ENCODE data around the gene CLEC7A.

Gene CLEC7A

GRCh38 chr12:10115311-10115710 is 14.7 kb downstream of the CLEC7A start:
- Histone ChIP-seq H3K9me3 (ENCODE audit: control insufficient read depth, insufficient read depth, low read length) (no peaks in the 10 kb centered on the region), H3K36me3 (ENCODE audit: control insufficient read depth, insufficient read depth, low read length) (no peaks in the 10 kb centered on the region), H3K4me3 (ENCODE audit: low read depth, low read length) (no peak overlapping the region), H3K9ac (ENCODE audit: low read depth, low read length) (no peak overlapping the region), H3K4me1 (ENCODE audit: control insufficient read depth, insufficient read depth, low read length) (no peaks in the 10 kb centered on the region), H3K27me3 (ENCODE audit: control insufficient read depth, insufficient read depth, low read length) (no peaks in the 10 kb centered on the region), H3K27ac (ENCODE audit: low read depth, low read length) (no peak overlapping the region)

- H3K4me1 ChIP-seq (ENCODE audit: control insufficient read depth, insufficient read depth, low read length): no peaks in the 10 kb centered on the region
- H3K9ac ChIP-seq (ENCODE audit: low read depth, low read length): no peak overlapping the region
- no peaks in the 10 kb centered on the region for H3K9me3 ChIP-seq (ENCODE audit: control insufficient read depth, insufficient read depth, low read length)
- no peaks in the 10 kb centered on the region for H3K27me3 ChIP-seq (ENCODE audit: control insufficient read depth, insufficient read depth, low read length)
- no peak overlapping the region for H3K4me3 ChIP-seq (ENCODE audit: low read depth, low read length)
- H3K27ac ChIP-seq (ENCODE audit: low read depth, low read length): no peak overlapping the region
- H3K36me3 ChIP-seq (ENCODE audit: control insufficient read depth, insufficient read depth, low read length): no peaks in the 10 kb centered on the region
Measured at GRCh38 chr12:10113920-10114319, 16.1 kb downstream of the CLEC7A start.

- no peaks in the 10 kb centered on the region for H3K36me3 ChIP-seq (ENCODE audit: control insufficient read depth, insufficient read depth, low read length)
- no peaks in the 10 kb centered on the region for H3K4me1 ChIP-seq (ENCODE audit: control insufficient read depth, insufficient read depth, low read length)
- no peaks in the 10 kb centered on the region for H3K9me3 ChIP-seq (ENCODE audit: control insufficient read depth, insufficient read depth, low read length)
- H3K4me3 ChIP-seq (ENCODE audit: low read depth, low read length): no peak overlapping the region
- no peaks in the 10 kb centered on the region for H3K27me3 ChIP-seq (ENCODE audit: control insufficient read depth, insufficient read depth, low read length)
- H3K9ac ChIP-seq (ENCODE audit: low read depth, low read length): no peak overlapping the region
- H3K27ac ChIP-seq (ENCODE audit: low read depth, low read length): no peak overlapping the region
Measured at GRCh38 chr12:10113075-10113474, 16.9 kb downstream of the CLEC7A start.

GRCh38 chr12:10111451-10111850 is 18.5 kb downstream of the CLEC7A start:
- Histone ChIP-seq H3K9me3 (ENCODE audit: control insufficient read depth, insufficient read depth, low read length) (no peaks in the 10 kb centered on the region), H3K27ac (ENCODE audit: low read depth, low read length) (no peak overlapping the region), H3K4me1 (ENCODE audit: control insufficient read depth, insufficient read depth, low read length) (no peaks in the 10 kb centered on the region), H3K36me3 (ENCODE audit: control insufficient read depth, insufficient read depth, low read length) (no peaks in the 10 kb centered on the region), H3K4me3 (ENCODE audit: low read depth, low read length) (no peak overlapping the region), H3K9ac (ENCODE audit: low read depth, low read length) (no peak overlapping the region), H3K27me3 (ENCODE audit: control insufficient read depth, insufficient read depth, low read length) (no peaks in the 10 kb centered on the region)

- Histone ChIP-seq H3K4me1 (ENCODE audit: control insufficient read depth, insufficient read depth, low read length) (no peaks in the 10 kb centered on the region), H3K9ac (ENCODE audit: low read depth, low read length) (no peak overlapping the region), H3K9me3 (ENCODE audit: control insufficient read depth, insufficient read depth, low read length) (no peaks in the 10 kb centered on the region), H3K27ac (ENCODE audit: low read depth, low read length) (no peak overlapping the region), H3K27me3 (ENCODE audit: control insufficient read depth, insufficient read depth, low read length) (no peaks in the 10 kb centered on the region), H3K4me3 (ENCODE audit: low read depth, low read length) (no peak overlapping the region), H3K36me3 (ENCODE audit: control insufficient read depth, insufficient read depth, low read length) (no peaks in the 10 kb centered on the region)
Measured at GRCh38 chr12:10110256-10110844, 19.6 kb downstream of the CLEC7A start.

- no peak overlapping the region for H3K9ac ChIP-seq (ENCODE audit: low read depth, low read length)
- no peak overlapping the region for H3K4me3 ChIP-seq (ENCODE audit: low read depth, low read length)
- no peaks in the 10 kb centered on the region for H3K36me3 ChIP-seq (ENCODE audit: control insufficient read depth, insufficient read depth, low read length)
- peaks cover 9% of the 10 kb centered on the region for H3K4me1 ChIP-seq (ENCODE audit: control insufficient read depth, insufficient read depth, low read length)
- no peaks in the 10 kb centered on the region for H3K27me3 ChIP-seq (ENCODE audit: control insufficient read depth, insufficient read depth, low read length)
- no peak overlapping the region for H3K27ac ChIP-seq (ENCODE audit: low read depth, low read length)
- H3K9me3 ChIP-seq (ENCODE audit: control insufficient read depth, insufficient read depth, low read length): no peaks in the 10 kb centered on the region
Measured at GRCh38 chr12:10102322-10102721, 27.7 kb downstream of the CLEC7A start.

GRCh38 chr12:10101648-10102220 is 28.3 kb downstream of the CLEC7A start:
- no peaks in the 10 kb centered on the region for H3K9me3 ChIP-seq (ENCODE audit: control insufficient read depth, insufficient read depth, low read length)
- H3K36me3 ChIP-seq (ENCODE audit: control insufficient read depth, insufficient read depth, low read length): no peaks in the 10 kb centered on the region
- H3K4me1 ChIP-seq (ENCODE audit: control insufficient read depth, insufficient read depth, low read length): peaks cover 9% of the 10 kb centered on the region
- H3K27ac ChIP-seq (ENCODE audit: low read depth, low read length): no peak overlapping the region
- H3K4me3 ChIP-seq (ENCODE audit: low read depth, low read length): no peak overlapping the region
- H3K9ac ChIP-seq (ENCODE audit: low read depth, low read length): no peak overlapping the region
- H3K27me3 ChIP-seq (ENCODE audit: control insufficient read depth, insufficient read depth, low read length): no peaks in the 10 kb centered on the region

GRCh38 chr12:10101042-10101579 is 28.9 kb downstream of the CLEC7A start:
- no peak overlapping the region for H3K9ac ChIP-seq (ENCODE audit: low read depth, low read length)
- no peak overlapping the region for H3K4me3 ChIP-seq (ENCODE audit: low read depth, low read length)
- H3K36me3 ChIP-seq (ENCODE audit: control insufficient read depth, insufficient read depth, low read length): no peaks in the 10 kb centered on the region
- no peak overlapping the region for H3K27ac ChIP-seq (ENCODE audit: low read depth, low read length)
- H3K27me3 ChIP-seq (ENCODE audit: control insufficient read depth, insufficient read depth, low read length): no peaks in the 10 kb centered on the region
- no peaks in the 10 kb centered on the region for H3K9me3 ChIP-seq (ENCODE audit: control insufficient read depth, insufficient read depth, low read length)
- H3K4me1 ChIP-seq (ENCODE audit: control insufficient read depth, insufficient read depth, low read length): peaks cover 9% of the 10 kb centered on the region

- no peaks in the 10 kb centered on the region for H3K27me3 ChIP-seq (ENCODE audit: control insufficient read depth, insufficient read depth, low read length)
- no peak within 1 kb of the TSS for H3K4me3 ChIP-seq (ENCODE audit: low read depth, low read length)
- H3K36me3 ChIP-seq (ENCODE audit: control insufficient read depth, insufficient read depth, low read length): no peaks in the 10 kb centered on the region
- no peak within 1 kb of the TSS for H3K27ac ChIP-seq (ENCODE audit: low read depth, low read length)
- no peak within 1 kb of the TSS for H3K9ac ChIP-seq (ENCODE audit: low read depth, low read length)
- H3K9me3 ChIP-seq (ENCODE audit: control insufficient read depth, insufficient read depth, low read length): no peaks in the 10 kb centered on the region
- peaks cover 9% of the 10 kb centered on the region for H3K4me1 ChIP-seq (ENCODE audit: control insufficient read depth, insufficient read depth, low read length)
Measured at GRCh38 chr12:10098791-10099190, 31.2 kb downstream of the CLEC7A start, which contains the start of gene CLEC1A. CLEC1A (minus strand) TSS chr12:10098985; CDS start chr12:10098922, 63 bp downstream.

GRCh38 chr12:10097521-10097920 is 32.5 kb downstream of the CLEC7A start:
- Histone ChIP-seq H3K4me3 (ENCODE audit: low read depth, low read length) (no peak overlapping the region), H3K27ac (ENCODE audit: low read depth, low read length) (no peak overlapping the region), H3K9ac (ENCODE audit: low read depth, low read length) (no peak overlapping the region), H3K9me3 (ENCODE audit: control insufficient read depth, insufficient read depth, low read length) (no peaks in the 10 kb centered on the region), H3K4me1 (ENCODE audit: control insufficient read depth, insufficient read depth, low read length) (peaks cover 9% of the 10 kb centered on the region), H3K27me3 (ENCODE audit: control insufficient read depth, insufficient read depth, low read length) (no peaks in the 10 kb centered on the region), H3K36me3 (ENCODE audit: control insufficient read depth, insufficient read depth, low read length) (no peaks in the 10 kb centered on the region)

- Histone ChIP-seq H3K27ac (ENCODE audit: low read depth, low read length) (no peak overlapping the region), H3K4me3 (ENCODE audit: low read depth, low read length) (no peak overlapping the region), H3K4me1 (ENCODE audit: control insufficient read depth, insufficient read depth, low read length) (peaks cover 9% of the 10 kb centered on the region), H3K27me3 (ENCODE audit: control insufficient read depth, insufficient read depth, low read length) (no peaks in the 10 kb centered on the region), H3K9ac (ENCODE audit: low read depth, low read length) (no peak overlapping the region), H3K9me3 (ENCODE audit: control insufficient read depth, insufficient read depth, low read length) (no peaks in the 10 kb centered on the region), H3K36me3 (ENCODE audit: control insufficient read depth, insufficient read depth, low read length) (no peaks in the 10 kb centered on the region)
Measured at GRCh38 chr12:10095971-10096370, 34.0 kb downstream of the CLEC7A start.
